Measurements from ENCODE around the gene MTA1. TPM values are rescaled to one million over a fixed set of nuclear protein-coding genes. Genes with fewer than 3 reads are reported as not detected.

MTA1 gene
- total and polyA plus RNA-seq, 2 of the 8 experiments (the other 6 are each of a cell fraction or from before 2014, with no cell fraction given) = 73.9 to 221 TPM

DNA sequence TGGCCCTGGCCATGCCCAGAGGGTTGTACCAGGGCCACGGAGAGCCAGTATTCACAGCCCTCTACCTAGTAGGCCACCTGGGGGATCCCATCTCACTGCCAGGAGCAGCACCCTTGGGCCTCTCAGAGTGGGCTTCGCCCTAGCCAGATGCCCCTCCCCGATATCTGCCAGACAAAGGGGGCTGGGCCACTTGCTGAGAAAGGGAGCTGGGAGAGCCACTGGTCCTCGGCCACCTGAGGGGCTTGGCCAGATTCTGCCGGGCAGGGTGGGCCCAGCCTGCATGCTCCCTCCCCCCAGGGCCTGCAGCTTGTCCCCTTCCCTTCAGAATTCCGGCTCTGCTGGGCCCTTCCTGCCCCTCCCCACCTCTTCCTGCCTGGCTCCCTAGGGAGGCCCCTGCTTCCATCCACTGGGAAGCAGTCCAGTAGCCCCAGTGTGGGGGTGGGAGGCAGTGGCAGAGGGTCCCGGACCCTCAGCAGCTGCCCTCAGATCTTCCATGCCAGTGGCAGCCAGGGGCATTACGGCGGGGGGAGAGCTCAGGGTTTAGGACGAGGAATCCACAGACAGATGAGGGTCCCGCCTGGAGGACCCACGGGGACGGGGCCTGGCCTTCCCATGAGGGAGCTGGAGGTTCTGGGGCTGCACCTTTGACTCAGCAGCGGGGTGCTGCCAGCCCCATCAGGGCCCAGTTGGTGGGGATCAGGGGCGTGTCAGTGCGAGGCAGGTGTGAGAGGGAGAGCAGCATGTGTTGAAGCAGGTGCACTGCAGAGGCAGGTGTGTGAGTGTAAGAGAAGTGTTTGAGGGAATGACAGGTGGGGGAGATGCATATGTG is 57.4 kb downstream of the MTA1 start:
- no peak for FAIRE-seq
- POLR2A ChIA-PET (ENCODE audit: partially characterized antibody) = interaction anchor here (1.2 to 2.6 kb wide), 3 partner anchors 9 to 19 kb away, joined by 4 to 9 read pairs (median 8); partner anchors contain the start of gene CRIP1
- peaks cover 0 to 50% (median 33%) of the 10 kb centered on the region in 4 experiments; a peak in 6 of 7 replicates for H3K4me1 ChIP-seq (replicated peaks in 1 of 4; ENCODE audit: control insufficient read depth in 3 of 4, insufficient read depth in 4 of 4, low read length in 3 of 4)

More for the DNA sequence above, 57.4 kb downstream of the MTA1 start:
- Histone ChIP-seq H3K79me1 (ENCODE audit: low read depth, low read length) (no peaks in the 10 kb centered on the region), H3K23me2 (ENCODE audit: low read depth, low read length) (peaks cover 16% of the 10 kb centered on the region; the same call in 1 of the 2 replicates), H3K4me2 (ENCODE audit: insufficient read depth in 1 of 2, low read depth in 2 of 2, low read length in 2 of 2) (no peak overlapping the region; a peak in 1 of 4 replicates), H2BK20ac (ENCODE audit: low read length) (no peak overlapping the region), H3K9me3 (ENCODE audit: insufficient read depth in 2 of 2, low read depth in 1 of 2, low read length in 1 of 2) (no peaks in the 10 kb centered on the region), H3K23ac (ENCODE audit: insufficient read length) (no peak overlapping the region), H2AK5ac (ENCODE audit: low read depth, low read length) (peak overlapping the region; percentile 94; the same call in 1 of the 2 replicates), H2BK12ac (ENCODE audit: low read depth, low read length) (peak overlapping the region; percentile 92; the same call in 1 of the 2 replicates), H3K79me2 (ENCODE audit: control insufficient read depth in 1 of 2, insufficient read depth in 2 of 2, low read length in 2 of 2) (no peaks in the 10 kb centered on the region), H3K4me3 (ENCODE audit: extremely low read depth in 1 of 4, insufficient read depth in 2 of 4, low read depth in 3 of 4, low read length in 4 of 4) (no peak overlapping the region), H3K18ac (ENCODE audit: extremely low read depth, low read length) (peak overlapping the region; percentile 48; the same call in 1 of the 2 replicates), H4K91ac (replicated peaks; ENCODE audit: insufficient read length, low read length) (no peak overlapping the region), H3K27me3 (replicated peaks in 1 of 4; ENCODE audit: control insufficient read depth in 3 of 4, extremely low read depth in 1 of 4, insufficient read depth in 3 of 4, low read length in 3 of 4) (peaks cover 54 to 79% (median 68%) of the 10 kb centered on the region in 4 experiments), H4K8ac (ENCODE audit: extremely low read depth, insufficient read depth, low read length) (no peak overlapping the region; the same call in 1 of the 2 replicates), H2AFZ (ENCODE audit: low read length) (no peak overlapping the region), H3K14ac (ENCODE audit: insufficient read length) (no peak overlapping the region), H2BK120ac (replicated peaks; ENCODE audit: low read depth, low read length) (no peak overlapping the region), H3K4ac (replicated peaks; ENCODE audit: insufficient read length, low read depth, low read length) (peak overlapping the region; percentile 51), H3K27ac (ENCODE audit: low read depth, low read length) (no peak overlapping the region), H3K36me3 (ENCODE audit: control insufficient read depth in 2 of 4, insufficient read depth in 4 of 4, low read length in 3 of 4) (peaks cover 0 to 3% (median 0%) of the 10 kb centered on the region in 4 experiments; a peak in 1 of 8 replicates), H4K5ac (ENCODE audit: insufficient read length, low read depth, low read length) (no peak overlapping the region), H3K56ac (replicated peaks; ENCODE audit: insufficient read length, low read depth, low read length) (no peak overlapping the region), H3K9ac (replicated peaks in 1 of 4; ENCODE audit: extremely low read depth in 1 of 4, low read depth in 3 of 4, low read length in 3 of 4) (no peak overlapping the region), H4K20me1 (replicated peaks in 1 of 2; ENCODE audit: control insufficient read depth in 1 of 2, insufficient read depth in 2 of 2, low read length in 2 of 2) (peaks cover 4 to 19% of the 10 kb centered on the region in 2 experiments), H2BK5ac (ENCODE audit: low read depth, low read length) (0 out of 2 replicates have a peak overlapping the region, but pooled peaks have one; percentile 52), H2BK15ac (ENCODE audit: low read length) (peak overlapping the region; percentile 99; the same call in 1 of the 2 replicates)
- no peak for DNase-seq (ENCODE audit: low read depth in 1 of 2, low spot score in 2 of 2)
- CTCF ChIA-PET (ENCODE audit: partially characterized antibody) = interaction anchor here (1.6 to 1.8 kb wide), 3 partner anchors 9 to 100 kb away, joined by 5 to 7 read pairs (median 5); partner anchors contain the start of gene CRIP1
- TF ChIP-seq CEBPB (IDR thresholded peaks at IDR 0.05; ENCODE audit: low read depth, low read length) (no peak), JUN (IDR thresholded peaks at IDR 0.05; ENCODE audit: low read depth, low read length) (no peak), TAF1 (IDR thresholded peaks at IDR 0.05; ENCODE audit: low read depth, low read length) (no peak), CHD1 (IDR thresholded peaks at IDR 0.05; ENCODE audit: low read depth, low read length) (no peak), SP1 (IDR thresholded peaks at IDR 0.05; ENCODE audit: low read depth, low read length) (no peak), GTF2F1 (IDR thresholded peaks at IDR 0.05; ENCODE audit: borderline replicate concordance, low read depth, low read length) (no peak), NANOG (IDR thresholded peaks at IDR 0.05; ENCODE audit: insufficient read depth, low read depth, low read length, poor library complexity, severe bottlenecking) (no peak), BRCA1 (IDR thresholded peaks at IDR 0.05; ENCODE audit: low read depth, low read length) (no peak), SP4 (IDR thresholded peaks at IDR 0.05; ENCODE audit: low read length) (no peak), SP2 (IDR thresholded peaks at IDR 0.05; ENCODE audit: low read length) (no peak), ZNF274 (IDR thresholded peaks at IDR 0.05; ENCODE audit: borderline replicate concordance, extremely low read depth, low read length) (no peak), KDM1A (IDR thresholded peaks at IDR 0.05; ENCODE audit: borderline replicate concordance, low read length) (no peak)
- 80% methylated on average over 13 of the region's 16 CpGs; no CpG with 5 or more reads in 1 of the 2 experiments for WGBS, 2 experiments (ENCODE audit: extremely low coverage in 1 of 2, insufficient coverage in 1 of 2, insufficient read length in 1 of 2, insufficient replicate concordance in 2 of 2, low coverage in 1 of 2, low lambda C conversion rate in 2 of 2, missing lambda C conversion rate in 1 of 2)

All from H1 (cell line).